Endothelial cell of umbilical vein (primary cell): ENCODE data around the gene CNOT4. TPM values are rescaled to one million over a fixed set of nuclear protein-coding genes. Genes with fewer than 3 reads are reported as not detected.

ENCODE experiments used
- BruUV-seq: library from RNA; stranded (reverse); fragments of 400-500 nt; replicated peaks from 2 replicates; lab custom pipeline; 2021; lab: Mats Ljungman, UMichigan
- CTCF ChIA-PET: fragments of 300-600, 350-600 bp; sonication (Branson Sonifier 250); formaldehyde crosslinking; loops from one replicate; lab custom pipeline; 2021; ENCODE audit warnings: antibody characterized with exemption, inconsistent platforms; lab: Charles Lee
- POLR2A ChIA-PET: fragments of 300-600, 350-600 bp; sonication (Branson Sonifier 250); formaldehyde crosslinking; loops from one replicate; lab custom pipeline; 2021; ENCODE audit warnings: antibody characterized with exemption, inconsistent platforms; lab: Charles Lee
- DNase-seq: peaks from one replicate; pipeline ENCODE4 v3.0.0-alpha.2; 2011; ENCODE audit warnings: low read depth, low spot score
- FAIRE-seq: peaks from 2 replicates; lab custom pipeline; 2011; peaks lifted over from hg19 to GRCh38; lab: Jason Lieb, UNC
- H2AFZ ChIP-seq: 2 replicates; pipeline ENCODE4 v1.6.0; 2012; ENCODE audit warnings: low read depth, low read length, control low read depth, inconsistent platforms
- H3K27ac ChIP-seq: 2 replicates; pipeline ENCODE4 v1.5.1; 2011; ENCODE audit warnings: low read depth, mild to moderate bottlenecking, control low read depth, low read length, moderate library complexity; ENCODE audit not compliant: insufficient read depth
- H3K27me3 ChIP-seq, 2 experiments: 2 replicates each; pipeline versions ENCODE4 v1.6.0 to v1.6.1; 2011; ENCODE audit warnings: low read length in 2 of 2, mixed read lengths in 1 of 2; ENCODE audit not compliant: control insufficient read depth in 2 of 2, insufficient read depth in 2 of 2
- H3K36me3 ChIP-seq, 2 experiments: 2 replicates in 1 of 2; 3 replicates in 1 of 2; pipeline ENCODE4 v1.5.1; 2011; ENCODE audit warnings: low read length in 2 of 2, mild to moderate bottlenecking in 1 of 2, moderate library complexity in 1 of 2; ENCODE audit not compliant: control insufficient read depth in 2 of 2, insufficient read depth in 2 of 2; ENCODE audit errors: extremely low read depth in 1 of 2
- H3K4me1 ChIP-seq: 3 replicates; pipeline ENCODE4 v1.5.1; 2011; ENCODE audit warnings: mild to moderate bottlenecking, low read length; ENCODE audit not compliant: control insufficient read depth, insufficient read depth; ENCODE audit errors: extremely low read depth
- H3K4me2 ChIP-seq: 2 replicates; pipeline ENCODE4 v1.6.1; 2011; ENCODE audit warnings: low read length, control low read depth, mixed read lengths; ENCODE audit not compliant: insufficient read depth
- H3K4me3 ChIP-seq, 3 experiments: fragments of 200-600 bp in 1 of 3; sonication (generic), shearing (Covaris generic) in 1 of 3; replicated peaks in 1 of 3; 2 replicates each; pipeline ENCODE4 v1.5.1; 2011 to 2016; ENCODE audit warnings: control low read depth in 3 of 3, low read length in 3 of 3, mild to moderate bottlenecking in 2 of 3, inconsistent platforms in 1 of 3, low read depth in 1 of 3, moderate library complexity in 1 of 3; ENCODE audit not compliant: insufficient read depth in 1 of 3
- H3K79me2 ChIP-seq: 2 replicates; pipeline ENCODE4 v1.6.0; 2012; ENCODE audit warnings: low read length, inconsistent platforms; ENCODE audit not compliant: control insufficient read depth, insufficient read depth
- H3K9ac ChIP-seq: replicated peaks from 2 replicates; pipeline ENCODE3; 2011; ENCODE audit warnings: low read length, control low read depth; ENCODE audit not compliant: insufficient read depth; ENCODE audit errors: extremely low read depth
- H3K9me1 ChIP-seq: replicated peaks from 3 replicates; pipeline ENCODE4 v1.6.0; 2011; ENCODE audit warnings: mild to moderate bottlenecking, low read length; ENCODE audit not compliant: control insufficient read depth, insufficient read depth; ENCODE audit errors: extremely low read depth
- H3K9me3 ChIP-seq: replicated peaks from 2 replicates; pipeline ENCODE4 v1.5.1; 2012; ENCODE audit warnings: low read length, inconsistent platforms; ENCODE audit not compliant: control insufficient read depth, insufficient read depth
- H4K20me1 ChIP-seq: replicated peaks from 2 replicates; pipeline ENCODE3; 2011; ENCODE audit warnings: mild to moderate bottlenecking, low read length; ENCODE audit not compliant: control insufficient read depth, insufficient read depth; ENCODE audit errors: extremely low read depth
- CTCF ChIP-seq, 2 donors: IDR thresholded peaks; 1 replicate in 1 of 2; 2 replicates in 1 of 2; pipeline ENCODE4 v1.5.1; 2011; ENCODE audit warnings: low read length in 2 of 2, mild to moderate bottlenecking in 2 of 2, moderate library complexity in 2 of 2, control low read depth in 1 of 2, inconsistent platforms in 1 of 2, low read depth in 1 of 2; ENCODE audit not compliant: insufficient read depth in 1 of 2; ENCODE audit errors: extremely low read depth in 1 of 2
- EZH2 ChIP-seq: IDR thresholded peaks from 2 replicates; pipeline ENCODE4 v1.6.1; 2012; ENCODE audit warnings: borderline replicate concordance, low read depth, mild to moderate bottlenecking, moderate library complexity, low read length, inconsistent platforms; ENCODE audit not compliant: severe bottlenecking
- FOS ChIP-seq: IDR thresholded peaks from 2 replicates; pipeline ENCODE4 v1.6.1; 2011; ENCODE audit warnings: mild to moderate bottlenecking, low read length, moderate library complexity, borderline replicate concordance; ENCODE audit not compliant: insufficient read depth
- GATA2 ChIP-seq: IDR thresholded peaks from 2 replicates; pipeline ENCODE4 v1.7.0; 2011; ENCODE audit warnings: low read depth, mild to moderate bottlenecking, moderate library complexity, mixed read lengths, low read length; ENCODE audit not compliant: insufficient read length, insufficient read depth
- JUN ChIP-seq: IDR thresholded peaks from 2 replicates; pipeline ENCODE4 v1.6.1; 2011; ENCODE audit warnings: borderline replicate concordance, low read depth; ENCODE audit not compliant: insufficient read length, insufficient read depth
- MAX ChIP-seq: IDR thresholded peaks from 2 replicates; pipeline ENCODE4 v1.6.1; 2011; ENCODE audit not compliant: insufficient read depth, insufficient read length
- MYC ChIP-seq: IDR thresholded peaks from one replicate; pipeline ENCODE4 v1.6.1; 2011; ENCODE audit warnings: mild to moderate bottlenecking, low read depth, low read length
- POLR2A ChIP-seq: IDR thresholded peaks from 2 replicates; pipeline ENCODE4 v1.6.1; 2012; ENCODE audit warnings: low read depth, mild to moderate bottlenecking, control low read depth, low read length
- POLR2AphosphoS5 ChIP-seq: IDR thresholded peaks from 2 replicates; pipeline ENCODE4 v1.6.1; 2012; ENCODE audit warnings: low read depth, mild to moderate bottlenecking, control low read depth, low read length, moderate library complexity; ENCODE audit not compliant: insufficient read depth
- dilution Hi-C: fragments of 300-500 bp; cut with MboI; formaldehyde crosslinking; loops from one replicate; pipeline ENCODE4 v1.15.0; 2019; ENCODE audit warnings: low sequenced_read_pairs; ENCODE audit not compliant: extremely low pct_ligation_motif_present
- intact Hi-C: fragments of 100-400 bp; cut with micrococcal nuclease; formaldehyde crosslinking; loops from one replicate; pipeline ENCODE4 v1.10.0; 2022
- polyA plus RNA-seq, 4 experiments: library from polyadenylated mRNA; depleted of rRNA in 3 of 4; stranded (reverse) in 3 of 4; unstranded in 1 of 4; fragments of >200 nt; gene quantifications; 2 replicates each; pipeline versions ENCODE4 v1.2.1 to v1.2.3, GENCODE V29; 2011 to 2012; ENCODE audit warnings: missing spikeins in 1 of 4
- total RNA-seq: library from RNA; stranded (reverse); gene quantifications from 2 replicates; pipeline ENCODE4 v1.2.3, GENCODE V29; 2021

The CNOT4 gene
- total and polyA plus RNA-seq, 2 donors (not counting 3 experiments of a cell fraction or from before 2014, with no cell fraction given), result 10.3 to 21.7 TPM

- Histone ChIP-seq H4K20me1 (peaks cover 2% of the 10 kb centered on the region), H3K9me3 (no peaks in the 10 kb centered on the region), H3K4me2 (no peak overlapping the region), H3K27ac (no peak overlapping the region), H3K36me3 (peaks cover 0 to 2% of the 10 kb centered on the region in 2 experiments), H3K4me3 (no peak overlapping the region), H3K4me1 (no peaks in the 10 kb centered on the region), H2AFZ (no peak overlapping the region), H3K79me2 (peaks cover 39% of the 10 kb centered on the region), H3K27me3 (no peaks in the 10 kb centered on the region), H3K9ac (no peak overlapping the region), H3K9me1 (peaks cover 3% of the 10 kb centered on the region)
- CTCF ChIA-PET, result interaction anchor here (1.1 to 1.3 kb wide), 3 partner anchors 20 to 160 kb away, joined by 3 to 4 read pairs (median 3); no protein-coding TSS in a partner anchor
- POLR2A ChIA-PET, result no interaction called here
- TF ChIP-seq EZH2 (no peak), JUN (no peak), MAX (no peak), GATA2 (no peak), POLR2AphosphoS5 (no peak), MYC (no peak), FOS (no peak), POLR2A (no peak), CTCF (IDR thresholded peaks at IDR 0.05; ENCODE audit: extremely low read depth in 1 of 2, insufficient read depth in 1 of 2, low read depth in 1 of 2, low read length in 2 of 2) (no peak)
- intact Hi-C loops (no loop called here), dilution Hi-C loops (no loop called here)
- BruUV-seq, result no TSS peak
- DNase-seq (no peak), FAIRE-seq (no peak)
These were observed 75.9 kb downstream of the CNOT4 start for GRCh38 chr7:135434047-135434446.
